Panc1 (cell line): ENCODE results near the gene PITPNM2. TPM values are rescaled to one million over a fixed set of nuclear protein-coding genes. Genes with fewer than 3 reads are reported as not detected.

Experiments used
- ATAC-seq: fragments of 200-7000 bp; cut with Tn5 transposase; 2 replicates; pipeline ENCODE4 v1.9.1; 2020; ENCODE audit warnings: mild to moderate bottlenecking, moderate library complexity
- BruUV-seq: library from RNA; stranded (reverse); fragments of 400-500 nt; replicated peaks from 2 replicates; lab custom pipeline; 2021; lab: Mats Ljungman, UMichigan
- CTCF ChIA-PET: fragments of 300-600 bp; sonication (Branson Sonifier 250); formaldehyde crosslinking; loops from one replicate; lab custom pipeline; 2022; ENCODE audit warnings: antibody characterized with exemption; lab: Charles Lee
- POLR2A ChIA-PET: fragments of 300-600 bp; sonication (Branson Sonifier 250); formaldehyde crosslinking; loops from one replicate; lab custom pipeline; 2022; ENCODE audit warnings: antibody characterized with exemption; lab: Charles Lee
- DNase-seq: peaks from one replicate; pipeline ENCODE4 v3.0.0-alpha.2; 2010; ENCODE audit warnings: low read depth, low spot score
- H3K27ac ChIP-seq: 2 replicates; pipeline ENCODE4 v1.5.1; 2011; ENCODE audit warnings: mild to moderate bottlenecking, low read length, inconsistent platforms
- H3K27me3 ChIP-seq: fragments of 200-500 bp; sonication (Bioruptor generic); 2 replicates; pipeline ENCODE4 v1.6.0; 2014; ENCODE audit warnings: low read length, inconsistent platforms; ENCODE audit not compliant: control insufficient read depth, insufficient read depth
- H3K36me3 ChIP-seq: fragments of 200-500 bp; sonication (Bioruptor generic); 2 replicates; pipeline ENCODE4 v1.5.1; 2014; ENCODE audit warnings: inconsistent platforms, mild to moderate bottlenecking, low read length, moderate library complexity; ENCODE audit not compliant: control insufficient read depth, insufficient read depth
- H3K4me1 ChIP-seq: 2 replicates; pipeline ENCODE4 v1.5.1; 2011; ENCODE audit warnings: inconsistent platforms, mild to moderate bottlenecking, low read length, moderate library complexity; ENCODE audit not compliant: control insufficient read depth, insufficient read depth
- H3K4me3 ChIP-seq, 2 experiments: 2 replicates each; pipeline ENCODE4 v1.5.1; 2011 to 2012; ENCODE audit warnings: low read depth in 2 of 2, low read length in 2 of 2, mild to moderate bottlenecking in 2 of 2, inconsistent platforms in 1 of 2, moderate library complexity in 1 of 2
- H3K9me3 ChIP-seq: fragments of 200-500 bp; sonication (Bioruptor generic); 2 replicates; pipeline ENCODE4 v1.5.1; 2014; ENCODE audit warnings: low read depth, mild to moderate bottlenecking, inconsistent platforms, low read length, moderate library complexity; ENCODE audit not compliant: control insufficient read depth, insufficient read depth
- POLR2AphosphoS5 ChIP-seq: IDR thresholded peaks from 2 replicates; pipeline ENCODE4 v1.6.1; 2012; ENCODE audit warnings: mild to moderate bottlenecking, low read depth, low read length, moderate library complexity
- SIN3A ChIP-seq: IDR thresholded peaks from 2 replicates; pipeline ENCODE4 v1.6.1; 2012; ENCODE audit warnings: low read depth, mild to moderate bottlenecking, low read length, moderate library complexity, borderline replicate concordance; ENCODE audit not compliant: insufficient read depth
- TCF7L2 ChIP-seq: IDR thresholded peaks from 2 replicates; pipeline ENCODE4 v1.6.1; 2011; ENCODE audit warnings: mild to moderate bottlenecking, low read depth, low read length, inconsistent platforms
- in situ Hi-C: cut with HindIII; loops from 2 replicates; pipeline ENCODE4 v1.10.0; 2016; ENCODE audit warnings: low sequenced_read_pairs, low pct_unique_long_range_greater_than_20kb
- intact Hi-C: fragments of 100-400 bp; cut with micrococcal nuclease; formaldehyde crosslinking; loops from one replicate; pipeline ENCODE4 v1.10.0; 2022; ENCODE audit not compliant: unreplicated experiment
- total RNA-seq: library from RNA; stranded (reverse); gene quantifications from one replicate; pipeline ENCODE4 v1.2.1, GENCODE V29; 2021; ENCODE audit not compliant: unreplicated experiment
- TF ChIP-seq, protein P1 (sequence below), 2 experiments: IDR thresholded peaks; 2 replicates each; pipeline ENCODE4 v1.6.1; 2011 to 2012; ENCODE audit warnings: low read depth in 2 of 2, control low read depth in 1 of 2, low read length in 1 of 2, mild to moderate bottlenecking in 1 of 2, moderate library complexity in 1 of 2; ENCODE audit not compliant: insufficient read depth in 1 of 2
- TF ChIP-seq, protein P2 (sequence below): fragments of 450-650 bp; IDR thresholded peaks from 2 replicates; pipeline ENCODE4 v1.5.1; 2017; ENCODE audit warnings: mild to moderate bottlenecking

Gene PITPNM2
- total RNA-seq, 1 experiment from 2014 or later = 26.4 TPM

DNA sequence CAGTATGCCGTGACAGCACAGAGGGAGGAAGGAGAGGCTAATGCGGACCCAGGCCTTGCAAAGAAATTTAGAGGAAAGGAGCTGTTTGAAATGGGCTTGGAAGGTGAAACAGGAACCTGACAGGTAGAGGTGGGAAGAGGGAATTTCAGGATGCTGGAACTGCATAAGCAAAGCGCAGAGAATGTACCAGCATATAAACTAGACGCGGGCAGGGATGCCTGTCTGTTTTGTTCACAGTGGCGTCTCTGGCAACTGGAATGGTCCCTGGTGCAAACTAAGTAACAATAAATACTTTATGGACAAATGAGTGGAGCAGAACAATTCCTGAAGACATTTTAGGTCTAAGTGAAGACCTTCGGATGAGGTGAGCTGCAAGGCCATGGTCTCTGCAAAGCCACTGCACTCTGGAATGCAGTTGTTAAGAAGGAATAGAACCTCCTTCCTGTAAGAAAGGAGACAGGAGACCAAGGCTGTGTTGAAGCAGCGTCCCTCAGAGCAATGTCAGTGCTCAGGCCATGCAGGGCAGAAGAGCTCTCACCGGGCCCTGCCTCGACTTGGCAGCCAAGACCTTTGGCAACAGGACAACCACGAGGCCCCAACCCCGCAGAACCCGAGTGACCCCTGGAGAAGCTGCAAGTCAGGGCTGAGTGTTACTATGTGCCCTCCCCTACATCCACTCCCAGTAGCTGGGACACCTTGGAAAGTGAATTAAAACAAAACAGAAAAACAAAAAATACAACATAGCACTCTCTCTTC, 42.8 kb downstream of the PITPNM2 start:
- intact Hi-C loops (no loop called here), in situ Hi-C loops (no loop called here)
- Histone ChIP-seq H3K27ac (no peak overlapping the region), H3K36me3 (no peaks in the 10 kb centered on the region), H3K4me3 (no peak overlapping the region), H3K27me3 (no peaks in the 10 kb centered on the region), H3K9me3 (no peaks in the 10 kb centered on the region), H3K4me1 (peaks cover 5% of the 10 kb centered on the region)
- ChIA-PET CTCF (interaction anchor here (0.5 kb wide), 1 partner anchor 15 kb away, joined by 3 read pairs; no protein-coding TSS in a partner anchor), POLR2A (no interaction called here)
- no TSS peak for BruUV-seq
- TF ChIP-seq, protein P1, sequence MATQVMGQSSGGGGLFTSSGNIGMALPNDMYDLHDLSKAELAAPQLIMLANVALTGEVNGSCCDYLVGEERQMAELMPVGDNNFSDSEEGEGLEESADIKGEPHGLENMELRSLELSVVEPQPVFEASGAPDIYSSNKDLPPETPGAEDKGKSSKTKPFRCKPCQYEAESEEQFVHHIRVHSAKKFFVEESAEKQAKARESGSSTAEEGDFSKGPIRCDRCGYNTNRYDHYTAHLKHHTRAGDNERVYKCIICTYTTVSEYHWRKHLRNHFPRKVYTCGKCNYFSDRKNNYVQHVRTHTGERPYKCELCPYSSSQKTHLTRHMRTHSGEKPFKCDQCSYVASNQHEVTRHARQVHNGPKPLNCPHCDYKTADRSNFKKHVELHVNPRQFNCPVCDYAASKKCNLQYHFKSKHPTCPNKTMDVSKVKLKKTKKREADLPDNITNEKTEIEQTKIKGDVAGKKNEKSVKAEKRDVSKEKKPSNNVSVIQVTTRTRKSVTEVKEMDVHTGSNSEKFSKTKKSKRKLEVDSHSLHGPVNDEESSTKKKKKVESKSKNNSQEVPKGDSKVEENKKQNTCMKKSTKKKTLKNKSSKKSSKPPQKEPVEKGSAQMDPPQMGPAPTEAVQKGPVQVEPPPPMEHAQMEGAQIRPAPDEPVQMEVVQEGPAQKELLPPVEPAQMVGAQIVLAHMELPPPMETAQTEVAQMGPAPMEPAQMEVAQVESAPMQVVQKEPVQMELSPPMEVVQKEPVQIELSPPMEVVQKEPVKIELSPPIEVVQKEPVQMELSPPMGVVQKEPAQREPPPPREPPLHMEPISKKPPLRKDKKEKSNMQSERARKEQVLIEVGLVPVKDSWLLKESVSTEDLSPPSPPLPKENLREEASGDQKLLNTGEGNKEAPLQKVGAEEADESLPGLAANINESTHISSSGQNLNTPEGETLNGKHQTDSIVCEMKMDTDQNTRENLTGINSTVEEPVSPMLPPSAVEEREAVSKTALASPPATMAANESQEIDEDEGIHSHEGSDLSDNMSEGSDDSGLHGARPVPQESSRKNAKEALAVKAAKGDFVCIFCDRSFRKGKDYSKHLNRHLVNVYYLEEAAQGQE (IDR thresholded peaks at IDR 0.05; ENCODE audit: insufficient read depth in 1 of 2, low read depth in 2 of 2, low read length in 1 of 2) = no peak
- no peak for TF ChIP-seq SIN3A
- TF ChIP-seq TCF7L2 = no peak
- DNase-seq (no peak), ATAC-seq (no peak)

DNA sequence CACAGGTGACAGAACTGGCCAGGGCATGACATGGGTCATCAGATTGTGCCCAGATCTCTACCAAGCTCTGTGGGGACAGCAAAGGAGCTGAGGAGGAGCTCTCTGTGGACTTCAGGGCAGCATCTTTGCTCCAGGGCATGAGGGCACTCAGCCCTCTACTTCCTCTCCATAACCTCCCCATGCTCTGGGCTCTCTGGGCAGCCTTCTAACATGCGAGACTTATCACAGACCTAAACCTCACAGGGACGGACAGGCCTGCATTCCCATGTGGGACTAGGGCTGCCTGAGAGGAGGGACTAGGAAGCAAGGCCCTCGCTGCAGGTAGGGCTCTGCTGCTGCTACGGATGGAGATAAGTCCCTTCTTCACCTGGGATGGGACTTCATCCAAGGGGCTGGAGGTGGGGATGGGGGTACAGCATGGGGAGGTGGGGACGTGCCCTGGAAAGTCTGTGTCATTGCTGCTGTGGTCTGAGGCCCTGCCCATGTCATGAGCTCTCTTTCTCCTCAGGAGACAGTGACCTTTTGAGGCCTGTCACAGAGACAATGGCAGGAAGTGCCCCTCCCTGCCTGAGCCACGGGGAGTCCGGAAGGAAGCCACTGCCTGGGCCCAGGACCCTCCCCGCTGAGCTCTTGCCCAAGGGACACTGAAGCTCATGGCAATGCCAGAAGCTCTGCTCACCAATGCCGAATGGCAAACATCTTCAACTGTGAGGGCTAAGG, 44.1 kb downstream of the PITPNM2 start:
- BruUV-seq = no TSS peak
- no peak for ATAC-seq
- DNase-seq = no peak
- intact Hi-C loops (no loop called here), in situ Hi-C loops (no loop called here)
- ChIA-PET CTCF (no interaction called here), POLR2A (interaction anchor here (0.6 kb wide), 1 partner anchor 9 kb away, joined by 3 read pairs; no protein-coding TSS in a partner anchor)
- Histone ChIP-seq H3K4me3 (no peak overlapping the region), H3K27me3 (no peaks in the 10 kb centered on the region), H3K4me1 (peaks cover 15% of the 10 kb centered on the region), H3K9me3 (no peaks in the 10 kb centered on the region), H3K36me3 (no peaks in the 10 kb centered on the region), H3K27ac (no peak overlapping the region)
- no peak for TF ChIP-seq TCF7L2
- TF ChIP-seq, protein P2, sequence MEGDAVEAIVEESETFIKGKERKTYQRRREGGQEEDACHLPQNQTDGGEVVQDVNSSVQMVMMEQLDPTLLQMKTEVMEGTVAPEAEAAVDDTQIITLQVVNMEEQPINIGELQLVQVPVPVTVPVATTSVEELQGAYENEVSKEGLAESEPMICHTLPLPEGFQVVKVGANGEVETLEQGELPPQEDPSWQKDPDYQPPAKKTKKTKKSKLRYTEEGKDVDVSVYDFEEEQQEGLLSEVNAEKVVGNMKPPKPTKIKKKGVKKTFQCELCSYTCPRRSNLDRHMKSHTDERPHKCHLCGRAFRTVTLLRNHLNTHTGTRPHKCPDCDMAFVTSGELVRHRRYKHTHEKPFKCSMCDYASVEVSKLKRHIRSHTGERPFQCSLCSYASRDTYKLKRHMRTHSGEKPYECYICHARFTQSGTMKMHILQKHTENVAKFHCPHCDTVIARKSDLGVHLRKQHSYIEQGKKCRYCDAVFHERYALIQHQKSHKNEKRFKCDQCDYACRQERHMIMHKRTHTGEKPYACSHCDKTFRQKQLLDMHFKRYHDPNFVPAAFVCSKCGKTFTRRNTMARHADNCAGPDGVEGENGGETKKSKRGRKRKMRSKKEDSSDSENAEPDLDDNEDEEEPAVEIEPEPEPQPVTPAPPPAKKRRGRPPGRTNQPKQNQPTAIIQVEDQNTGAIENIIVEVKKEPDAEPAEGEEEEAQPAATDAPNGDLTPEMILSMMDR = no peak
- TF ChIP-seq SIN3A = no peak
- TF ChIP-seq, protein P1 (IDR thresholded peaks at IDR 0.05; ENCODE audit: insufficient read depth in 1 of 2, low read depth in 2 of 2, low read length in 1 of 2) = no peak
- no peak for TF ChIP-seq POLR2AphosphoS5
